ENCODE data around the gene NCK1. TPM values are rescaled to one million over a fixed set of nuclear protein-coding genes. Genes with fewer than 3 reads are reported as not detected.

NCK1 gene
- polyA plus RNA-seq, 1 donor: 29.4 TPM

DNA sequence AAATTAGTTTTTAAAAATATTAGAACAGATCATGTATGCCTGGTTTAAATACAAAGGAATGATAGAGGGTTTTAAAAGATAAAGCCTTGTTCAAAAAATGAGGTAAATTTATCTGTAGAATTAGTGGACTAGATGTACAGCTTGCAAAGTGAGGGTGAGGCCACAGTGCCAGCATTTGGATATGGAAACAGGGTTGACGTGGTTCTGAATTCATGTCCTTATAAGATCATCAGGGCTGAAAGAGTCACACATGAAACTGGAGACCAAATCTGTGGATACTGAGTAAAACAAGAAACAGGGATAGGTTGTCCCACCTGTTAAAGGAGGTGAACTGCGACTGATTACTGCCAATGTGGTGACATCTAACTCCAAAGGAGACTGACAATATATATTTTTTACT lies 46.3 kb downstream of the NCK1 start:
- no peak for DNase-seq (ENCODE audit: low read depth)

DNA sequence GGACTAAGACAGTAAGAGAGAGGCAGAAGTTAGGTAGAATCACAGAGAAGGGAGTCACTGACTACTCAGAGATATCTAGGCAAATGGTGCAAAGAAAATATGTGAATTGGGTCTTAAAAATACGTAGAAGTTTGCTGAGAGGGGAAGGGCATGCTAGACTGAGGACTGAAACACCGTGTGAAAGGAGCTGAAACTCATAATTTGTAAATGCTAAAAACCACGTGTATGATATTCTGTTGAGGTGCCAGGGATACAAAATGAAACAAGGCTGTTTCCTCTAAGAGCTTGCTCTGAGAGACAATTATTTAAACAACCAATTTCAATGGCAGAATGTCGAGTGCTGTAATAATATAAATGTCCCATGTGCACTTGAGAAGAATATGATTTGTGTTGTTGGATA lies 47.2 kb downstream of the NCK1 start:
- DNase-seq (ENCODE audit: low read depth): no peak

DNA sequence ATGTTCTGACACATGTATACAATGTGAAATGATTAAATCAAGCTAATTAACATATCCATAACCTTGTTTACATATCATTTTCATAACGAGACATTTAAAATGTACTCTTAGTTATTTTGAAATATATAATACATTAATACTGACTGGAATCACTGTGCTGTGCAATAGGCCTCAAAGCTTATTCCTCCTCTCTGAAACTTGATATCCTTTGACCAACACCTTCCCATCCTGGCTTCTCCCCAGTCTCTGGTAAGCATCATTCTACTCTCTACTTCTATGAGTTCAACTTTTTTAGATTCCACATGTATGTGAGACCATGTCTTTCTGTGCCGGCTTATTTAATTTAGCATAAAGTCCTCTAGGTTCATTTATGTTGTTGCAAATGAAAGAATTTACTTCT lies 48.7 kb downstream of the NCK1 start:
- no peak for DNase-seq (ENCODE audit: low read depth)

GRCh38 chr3:136913168-136913567 lies 51.2 kb downstream of the NCK1 start:
- DNase-seq (ENCODE audit: low read depth): no peak

- no peak for DNase-seq (ENCODE audit: low read depth)
These were observed 52.7 kb downstream of the NCK1 start for GRCh38 chr3:136914739-136915138.

DNA sequence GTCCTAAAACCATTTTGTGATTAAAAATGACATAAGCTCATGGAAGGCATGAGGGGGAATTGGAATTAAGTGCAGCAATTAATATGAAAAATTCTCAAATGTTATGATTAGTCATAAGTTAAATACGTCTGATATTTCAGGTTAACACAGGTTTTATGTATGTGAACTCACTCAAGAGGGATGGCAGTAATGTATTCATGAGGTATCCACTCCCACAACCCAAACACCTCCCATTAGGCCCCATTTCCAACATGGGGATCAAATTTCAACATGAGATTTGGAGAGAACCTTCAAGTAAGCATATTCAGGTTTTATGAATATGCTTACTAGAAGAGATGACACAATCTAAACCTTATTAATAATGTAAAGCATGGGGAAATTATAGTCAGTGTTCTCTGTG lies 54.2 kb downstream of the NCK1 start:
- DNase-seq (ENCODE audit: low read depth): no peak

- DNase-seq (ENCODE audit: low read depth): no peak
These were observed 58.0 kb downstream of the NCK1 start for GRCh38 chr3:136919799-136920580.

DNA sequence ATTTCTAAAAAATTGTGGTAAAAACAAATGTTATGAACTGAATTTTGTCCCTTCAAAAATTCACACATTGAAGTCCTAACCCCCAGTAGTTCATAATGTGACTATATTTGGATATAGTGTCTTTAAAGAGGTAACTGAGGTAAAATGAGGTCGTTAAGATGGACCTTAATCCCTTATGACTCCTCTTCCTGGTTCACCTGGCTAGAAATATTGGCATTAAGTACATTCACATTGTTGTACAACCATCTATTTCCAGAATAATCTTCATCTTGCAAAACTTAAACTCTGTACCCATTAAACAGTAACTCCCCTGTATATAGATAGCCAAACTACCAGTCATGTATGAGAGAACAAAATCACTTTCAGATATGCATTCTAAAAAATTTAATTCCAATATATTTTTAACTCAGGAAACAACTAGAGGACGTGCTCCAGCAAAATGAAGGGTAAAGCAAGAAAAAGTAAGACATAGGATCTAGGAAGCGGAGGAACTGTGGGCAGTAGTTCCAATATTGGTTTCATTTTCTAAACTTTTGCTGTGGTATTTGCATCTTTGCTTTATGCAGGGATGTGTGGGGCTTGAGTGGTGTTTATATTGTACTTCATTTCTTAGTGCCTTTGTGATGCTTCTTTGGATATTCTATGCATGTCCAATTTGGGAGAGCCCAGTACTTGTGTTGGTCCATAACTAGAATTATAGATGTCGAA lies 59.0 kb downstream of the NCK1 start:
- no peak for DNase-seq (ENCODE audit: low read depth)

DNA sequence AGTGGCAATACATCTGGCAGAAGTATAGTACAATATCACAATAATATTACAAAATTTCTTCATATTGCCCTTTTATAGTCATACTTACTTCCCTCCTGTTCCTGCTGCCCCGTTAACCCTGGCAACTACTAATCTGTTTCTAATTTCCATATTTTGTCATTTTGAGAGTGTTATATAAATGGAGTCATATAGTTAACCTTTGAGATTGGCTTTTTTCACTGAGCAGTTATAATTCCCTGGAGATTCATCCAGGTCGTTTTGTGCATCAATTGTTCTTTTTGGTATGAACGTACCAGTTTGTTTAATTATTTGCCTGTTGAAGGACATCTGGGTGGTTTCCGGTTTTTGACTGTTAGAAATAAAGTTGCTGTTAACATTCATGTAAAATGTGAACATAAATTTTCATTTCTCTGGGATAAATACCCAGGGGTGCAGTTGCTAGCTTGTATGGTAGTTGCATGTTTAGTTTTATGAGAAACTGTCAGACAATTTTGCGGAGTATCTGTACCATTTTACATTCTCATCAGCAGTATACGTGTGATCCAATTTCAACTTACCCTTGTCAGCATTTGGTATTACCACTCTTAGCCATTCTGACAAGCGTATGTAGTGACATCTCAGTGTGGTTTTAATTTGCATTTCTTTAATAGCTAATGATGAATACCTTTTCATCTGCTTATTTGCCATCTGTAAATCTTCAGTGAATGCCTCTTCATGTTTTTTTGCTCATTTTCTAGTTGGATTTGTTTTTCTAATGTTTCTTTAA lies 63.6 kb downstream of the NCK1 start:
- no peak for DNase-seq (ENCODE audit: low read depth)

GRCh38 chr3:136928240-136928639 lies 66.2 kb downstream of the NCK1 start:
- no peak for DNase-seq (ENCODE audit: low read depth)

DNA sequence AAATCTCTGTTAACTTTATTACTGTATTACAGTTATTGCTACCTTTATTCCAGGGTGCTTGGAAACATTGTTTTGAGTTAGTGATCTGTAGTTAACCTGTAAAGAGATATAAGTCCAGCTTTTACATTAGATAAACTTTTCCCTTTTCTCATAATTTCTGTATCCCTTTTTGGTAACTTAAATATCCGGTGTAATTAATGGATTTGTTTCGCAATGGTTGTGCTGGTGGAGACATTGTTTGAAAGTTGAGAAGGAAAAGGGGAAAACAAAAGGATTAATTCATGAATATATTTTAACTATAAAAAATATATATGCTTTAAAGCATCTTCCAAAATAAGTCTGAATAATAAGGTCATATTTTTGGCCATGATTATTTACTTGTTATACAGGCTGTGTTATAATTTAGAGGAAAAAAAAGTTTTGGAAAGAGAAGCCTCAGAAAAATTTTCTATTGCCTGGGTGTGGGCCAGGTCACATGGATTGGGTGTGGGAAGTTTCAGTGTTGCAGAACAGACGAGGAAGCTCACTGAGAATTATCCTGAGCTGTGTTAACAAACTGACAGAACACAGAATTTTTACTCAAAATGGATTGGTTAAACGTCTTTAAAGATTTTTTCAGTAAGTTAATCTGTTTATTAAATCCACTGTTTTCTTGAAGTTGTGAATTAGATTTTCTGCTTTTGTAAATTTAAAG lies 68.1 kb downstream of the NCK1 start:
- DNase-seq (ENCODE audit: low read depth): peak; percentile 36

- no peak for DNase-seq (ENCODE audit: low read depth)
These were observed 69.6 kb downstream of the NCK1 start for GRCh38 chr3:136931606-136932005.

DNA sequence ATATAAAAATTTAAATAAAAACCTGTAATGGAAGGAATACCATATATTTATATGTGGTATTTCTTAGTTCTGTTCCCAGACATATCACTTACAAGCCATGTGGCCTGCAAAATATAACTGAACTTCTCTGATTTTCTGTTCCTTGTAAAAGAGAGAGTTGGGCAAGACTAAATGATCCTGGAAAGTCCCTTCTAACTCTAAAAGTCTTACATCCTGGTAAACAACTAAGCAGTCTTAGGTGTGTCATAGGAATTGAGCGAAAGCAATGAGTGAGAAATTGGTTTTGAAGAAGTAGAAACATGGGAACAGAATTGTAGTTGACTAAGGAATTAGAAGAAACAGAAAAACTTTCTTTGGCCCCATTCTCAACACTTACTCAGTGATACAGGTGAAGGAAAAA lies 70.5 kb downstream of the NCK1 start:
- no peak for DNase-seq (ENCODE audit: low read depth)

- DNase-seq (ENCODE audit: low read depth): no peak
These were observed 71.2 kb downstream of the NCK1 start for GRCh38 chr3:136932978-136933772.

GRCh38 chr3:136937175-136937574 lies 75.2 kb downstream of the NCK1 start:
- DNase-seq (ENCODE audit: low read depth): no peak

DNA sequence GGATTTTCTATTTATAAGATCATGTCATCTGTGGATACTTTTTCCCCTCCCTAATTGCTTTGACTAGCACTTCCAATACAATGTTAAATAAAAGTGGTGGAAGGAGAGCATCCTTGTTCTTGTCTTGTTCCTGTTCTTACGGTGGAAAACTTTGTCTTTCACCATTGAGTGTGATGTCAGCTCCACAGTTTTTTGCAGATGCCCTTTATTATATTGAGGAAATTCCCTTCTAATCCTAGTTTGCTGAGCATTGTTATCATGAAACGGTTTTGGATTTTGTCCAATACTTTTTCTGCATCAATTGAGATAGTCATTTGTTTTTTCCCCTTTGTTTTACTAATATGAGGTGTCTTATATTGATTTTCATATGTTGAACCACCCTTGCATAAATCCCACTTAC lies 75.8 kb downstream of the NCK1 start:
- no peak for DNase-seq (ENCODE audit: low read depth)

GRCh38 chr3:136938334-136938733 lies 76.3 kb downstream of the NCK1 start:
- DNase-seq (ENCODE audit: low read depth): no peak

DNA sequence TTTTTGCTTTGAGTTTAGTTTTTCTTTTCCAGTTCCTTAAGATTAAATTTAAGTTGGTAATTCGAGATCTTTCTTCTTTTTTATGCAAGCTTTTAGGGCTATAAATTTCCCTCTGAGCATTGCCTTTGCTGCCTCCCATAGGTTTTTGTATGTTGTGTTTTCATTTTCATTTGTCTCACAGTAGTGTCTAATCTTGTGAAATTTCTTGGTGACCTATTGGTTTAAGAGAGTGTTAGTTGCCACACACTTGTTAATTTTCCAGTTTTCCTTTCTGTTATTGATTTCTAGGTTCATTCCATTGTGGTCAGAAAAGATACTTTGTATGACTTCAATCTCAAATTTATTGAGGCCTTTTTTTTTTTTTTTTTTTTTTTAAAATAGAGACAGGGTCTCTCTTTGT lies 77.5 kb downstream of the NCK1 start:
- no peak for DNase-seq (ENCODE audit: low read depth)

DNA sequence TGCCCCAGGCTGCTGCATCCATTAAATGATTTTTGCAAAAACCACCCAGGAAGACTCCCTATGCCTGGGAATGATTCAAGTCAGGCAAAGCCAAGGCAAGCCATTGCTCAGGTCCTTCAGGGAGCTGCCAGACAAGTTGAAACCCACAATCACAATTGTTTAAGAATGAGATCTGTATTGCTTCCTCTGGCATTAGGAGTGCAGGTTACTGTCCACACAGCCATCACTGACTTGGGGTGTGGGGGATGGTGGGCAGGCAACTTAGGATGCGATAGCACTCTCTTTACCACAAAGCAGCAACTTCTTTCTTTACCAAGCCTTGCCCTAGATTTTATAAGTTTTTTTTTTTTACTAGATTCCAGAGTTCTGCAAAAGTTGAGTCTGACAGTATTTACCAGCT lies 80.8 kb downstream of the NCK1 start:
- no peak for DNase-seq (ENCODE audit: low read depth)

DNA sequence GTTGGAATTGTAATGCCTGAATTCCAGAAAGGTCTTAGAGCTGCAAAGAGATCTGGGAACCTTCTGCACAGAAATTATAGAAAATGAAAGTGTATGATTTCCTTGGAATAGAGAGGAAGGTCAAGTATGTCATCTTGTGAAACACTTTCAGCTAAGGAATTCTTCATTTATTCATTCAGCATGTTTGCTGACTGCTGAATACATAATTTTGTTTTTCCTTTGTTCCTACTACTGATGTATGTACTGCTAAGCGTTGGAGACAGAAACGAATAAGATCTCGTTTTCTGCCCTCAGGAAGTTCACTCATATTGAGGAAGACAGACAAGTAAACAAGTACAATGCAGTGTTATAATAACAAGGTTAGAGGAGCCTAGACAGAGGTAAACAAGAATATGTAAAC lies 81.4 kb downstream of the NCK1 start:
- no peak for DNase-seq (ENCODE audit: low read depth)

GRCh38 chr3:136946978-136947377 lies 85.0 kb downstream of the NCK1 start:
- no peak for DNase-seq (ENCODE audit: low read depth)

Measured in forelimb muscle (tissue), 1 donor.